H1 (cell line): Measurements from ENCODE around the gene GID8. TPM values are rescaled to one million over a fixed set of nuclear protein-coding genes. Genes with fewer than 3 reads are reported as not detected.

ENCODE experiments used
- CEBPB ChIP-seq: IDR thresholded peaks from 2 replicates; pipeline ENCODE4 v1.6.1; 2012; ENCODE audit warnings: low read depth, low read length
- CREB1 ChIP-seq: IDR thresholded peaks from 2 replicates; pipeline ENCODE4 v1.6.1; 2012; ENCODE audit warnings: inconsistent platforms
- NANOG ChIP-seq: IDR thresholded peaks from 2 replicates; pipeline ENCODE4 v1.6.1; 2011; ENCODE audit warnings: low read length, low read depth, mild to moderate bottlenecking, inconsistent platforms; ENCODE audit not compliant: insufficient read depth, poor library complexity, severe bottlenecking
- RAD21 ChIP-seq, 2 experiments: IDR thresholded peaks in 1 of 2; conservative IDR thresholded peaks in 1 of 2; 2 replicates each; pipeline ENCODE4 v1.6.1; 2011; ENCODE audit warnings: low read depth in 2 of 2, low read length in 2 of 2, improper control_type of control experiment in 1 of 2, inconsistent platforms in 1 of 2, mild to moderate bottlenecking in 1 of 2, moderate library complexity in 1 of 2
- SAP30 ChIP-seq: fragments of 300-600 bp; sonication (generic); IDR thresholded peaks from 2 replicates; pipeline ENCODE4 v1.7.1; 2012; ENCODE audit warnings: low read length, moderate library complexity, mild to moderate bottlenecking, inconsistent platforms; ENCODE audit not compliant: insufficient read depth, insufficient replicate concordance
- SIRT6 ChIP-seq: IDR thresholded peaks from one replicate; pipeline ENCODE4 v1.7.1; 2012; ENCODE audit warnings: low read length, inconsistent platforms
- SP1 ChIP-seq: IDR thresholded peaks from 2 replicates; pipeline ENCODE4 v1.6.1; 2011; ENCODE audit warnings: low read depth, low read length
- TAF1 ChIP-seq: IDR thresholded peaks from 2 replicates; pipeline ENCODE4 v1.6.1; 2011; ENCODE audit warnings: mild to moderate bottlenecking, low read depth, low read length
- TEAD4 ChIP-seq: IDR thresholded peaks from 2 replicates; pipeline ENCODE4 v1.6.1; 2012; ENCODE audit warnings: low read depth, low read length, inconsistent platforms, mixed read lengths
- YY1 ChIP-seq: IDR thresholded peaks from 2 replicates; pipeline ENCODE4 v1.6.1; 2011; ENCODE audit warnings: low read depth, mild to moderate bottlenecking, low read length
- polyA plus RNA-seq, 7 experiments: library from polyadenylated mRNA; depleted of rRNA in 3 of 7; stranded (reverse) in 5 of 7; unstranded in 2 of 7; fragments of >200 nt in 5 of 7; fragments of 200-250 nt in 2 of 7; gene quantifications; 1 replicate in 5 of 7; 2 replicates in 1 of 7; 4 replicates in 1 of 7; pipeline versions ENCODE4 v1.2.1 to v1.2.3, GENCODE V29; 2011 to 2013; ENCODE audit warnings: missing spikeins in 2 of 7, mixed read lengths in 2 of 7
- total RNA-seq: library from RNA; stranded (reverse); fragmentation: NEBNext Ultra II Directional; extraction: Animal tissue kit (Norgen Biotek cat#: 25700); gene quantifications from 2 replicates; pipeline ENCODE4 v1.2.1, GENCODE V29; 2021
- TF ChIP-seq, protein P1 (sequence below): IDR thresholded peaks from 2 replicates; pipeline ENCODE4 v1.6.1; 2011; ENCODE audit warnings: low read depth, mild to moderate bottlenecking, low read length; ENCODE audit not compliant: insufficient read depth

The GID8 gene
- total and polyA plus RNA-seq, 2 of the 8 experiments (the other 6 are each of a cell fraction or from before 2014, with no cell fraction given) = 39.7 to 72.9 TPM

DNA sequence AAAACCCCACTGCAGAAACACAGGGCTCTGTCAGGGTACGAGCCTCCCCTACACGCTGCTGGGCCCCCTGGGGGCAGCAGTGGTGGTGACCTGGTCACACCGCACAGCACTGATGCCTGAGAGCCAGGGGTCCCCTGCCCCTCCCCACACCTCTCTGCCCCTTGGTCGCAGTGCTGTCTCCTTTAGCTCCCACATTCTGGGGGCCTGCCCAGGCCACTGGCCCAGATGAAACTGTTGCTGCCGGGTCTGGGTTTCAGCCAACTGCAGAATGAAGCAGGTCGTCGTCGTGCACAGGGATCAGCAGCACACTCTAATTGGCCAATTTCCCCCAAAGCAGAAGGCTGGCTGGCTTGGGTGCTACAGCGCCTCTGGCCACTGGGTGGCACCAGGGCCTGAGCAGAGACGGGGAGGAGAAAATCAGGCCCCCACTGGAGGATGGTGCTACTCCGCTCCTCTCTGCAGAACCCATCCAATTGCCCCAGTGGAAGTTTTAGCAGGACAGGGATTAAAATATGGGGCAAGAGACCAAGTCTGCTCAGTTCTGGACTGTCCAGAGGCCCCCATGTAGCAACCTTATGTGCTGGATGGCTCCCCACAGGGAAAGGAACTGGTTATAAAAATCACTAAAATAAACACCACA is 37.8 kb upstream of the GID8 start (continued):
- TF ChIP-seq, protein P1, sequence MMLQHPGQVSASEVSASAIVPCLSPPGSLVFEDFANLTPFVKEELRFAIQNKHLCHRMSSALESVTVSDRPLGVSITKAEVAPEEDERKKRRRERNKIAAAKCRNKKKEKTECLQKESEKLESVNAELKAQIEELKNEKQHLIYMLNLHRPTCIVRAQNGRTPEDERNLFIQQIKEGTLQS = no peak
- TF ChIP-seq RAD21 (IDR thresholded peaks at IDR 0.05 in 1 of 2, conservative IDR thresholded peaks at IDR 0.05 in 1 of 2; ENCODE audit: low read depth in 2 of 2, low read length in 2 of 2) = peak; percentile 67 to 78
- 0 out of 2 replicates have a peak, but pooled peaks have one; percentile 36 for TF ChIP-seq SP1
- 0 out of 2 replicates have a peak, but pooled peaks have one; percentile 21 for TF ChIP-seq TEAD4
- TF ChIP-seq SIRT6 = no peak
- no peak for TF ChIP-seq TAF1
- no peak for TF ChIP-seq YY1
- TF ChIP-seq CREB1 = peak; percentile 7; the same call in 1 of the 2 replicates
- no peak for TF ChIP-seq NANOG
- no peak for TF ChIP-seq CEBPB
- no peak for TF ChIP-seq SAP30
